AG09309 (cell line): ENCODE measurements around the gene DROSHA.

Experiments
- DNase-seq: peaks from one replicate; pipeline ENCODE4 v3.0.0-alpha.2; 2010; ENCODE audit warnings: low read depth
- H3K4me3 ChIP-seq: 2 replicates; pipeline ENCODE4 v1.5.1; 2011; ENCODE audit warnings: mild to moderate bottlenecking, low read depth, low read length, moderate library complexity; ENCODE audit not compliant: control insufficient read depth
- TF ChIP-seq, protein P1 (sequence below): IDR thresholded peaks from 2 replicates; pipeline ENCODE4 v1.5.1; 2011; ENCODE audit warnings: mild to moderate bottlenecking, low read depth, low read length, inconsistent platforms; ENCODE audit not compliant: insufficient read depth, control insufficient read depth; ENCODE audit errors: missing control alignments

The DROSHA gene

DNA sequence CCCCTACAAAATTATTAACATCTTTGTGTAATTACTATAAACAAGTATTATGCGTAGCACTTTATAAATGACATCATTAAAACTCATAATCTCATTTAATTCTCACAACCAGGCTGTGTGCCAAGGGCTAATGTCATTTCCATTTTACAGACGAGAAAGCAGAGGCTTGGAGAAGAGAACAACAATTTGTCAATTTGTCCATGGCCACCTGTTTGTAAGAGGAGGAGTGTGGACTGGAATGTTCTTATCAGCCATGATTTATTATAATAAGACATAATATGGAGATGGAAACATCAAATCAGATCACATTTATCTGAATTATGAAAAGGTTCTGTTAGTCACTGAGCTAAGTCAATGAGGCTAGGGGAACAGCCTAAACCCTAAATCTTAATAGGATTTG, 97.0 kb downstream of the DROSHA start:
- DNase-seq = no peak
- H3K4me3 ChIP-seq = no peak overlapping the region
- TF ChIP-seq, protein P1, sequence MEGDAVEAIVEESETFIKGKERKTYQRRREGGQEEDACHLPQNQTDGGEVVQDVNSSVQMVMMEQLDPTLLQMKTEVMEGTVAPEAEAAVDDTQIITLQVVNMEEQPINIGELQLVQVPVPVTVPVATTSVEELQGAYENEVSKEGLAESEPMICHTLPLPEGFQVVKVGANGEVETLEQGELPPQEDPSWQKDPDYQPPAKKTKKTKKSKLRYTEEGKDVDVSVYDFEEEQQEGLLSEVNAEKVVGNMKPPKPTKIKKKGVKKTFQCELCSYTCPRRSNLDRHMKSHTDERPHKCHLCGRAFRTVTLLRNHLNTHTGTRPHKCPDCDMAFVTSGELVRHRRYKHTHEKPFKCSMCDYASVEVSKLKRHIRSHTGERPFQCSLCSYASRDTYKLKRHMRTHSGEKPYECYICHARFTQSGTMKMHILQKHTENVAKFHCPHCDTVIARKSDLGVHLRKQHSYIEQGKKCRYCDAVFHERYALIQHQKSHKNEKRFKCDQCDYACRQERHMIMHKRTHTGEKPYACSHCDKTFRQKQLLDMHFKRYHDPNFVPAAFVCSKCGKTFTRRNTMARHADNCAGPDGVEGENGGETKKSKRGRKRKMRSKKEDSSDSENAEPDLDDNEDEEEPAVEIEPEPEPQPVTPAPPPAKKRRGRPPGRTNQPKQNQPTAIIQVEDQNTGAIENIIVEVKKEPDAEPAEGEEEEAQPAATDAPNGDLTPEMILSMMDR = no peak

DNA sequence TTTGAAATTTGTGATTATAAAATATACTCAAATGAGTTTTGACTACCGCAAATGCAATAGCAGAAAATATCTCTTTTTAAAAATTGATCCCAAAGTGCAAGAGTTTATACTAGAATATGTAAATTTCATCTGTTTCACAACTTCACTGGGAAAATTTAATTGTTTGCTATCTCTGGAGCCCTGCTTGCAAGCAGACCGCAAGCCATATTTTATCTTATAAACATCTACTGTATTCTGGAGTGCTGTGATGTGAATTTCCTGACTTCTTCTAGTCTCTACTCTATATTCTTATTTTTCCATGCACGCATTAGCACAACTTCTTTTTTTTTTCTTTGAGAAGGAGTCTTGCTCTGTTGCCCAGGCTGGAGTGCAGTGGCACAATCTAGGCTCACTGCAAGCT, 98.7 kb downstream of the DROSHA start:
- TF ChIP-seq, protein P1 = no peak
- no peak for DNase-seq
- H3K4me3 ChIP-seq = no peak overlapping the region

DNA sequence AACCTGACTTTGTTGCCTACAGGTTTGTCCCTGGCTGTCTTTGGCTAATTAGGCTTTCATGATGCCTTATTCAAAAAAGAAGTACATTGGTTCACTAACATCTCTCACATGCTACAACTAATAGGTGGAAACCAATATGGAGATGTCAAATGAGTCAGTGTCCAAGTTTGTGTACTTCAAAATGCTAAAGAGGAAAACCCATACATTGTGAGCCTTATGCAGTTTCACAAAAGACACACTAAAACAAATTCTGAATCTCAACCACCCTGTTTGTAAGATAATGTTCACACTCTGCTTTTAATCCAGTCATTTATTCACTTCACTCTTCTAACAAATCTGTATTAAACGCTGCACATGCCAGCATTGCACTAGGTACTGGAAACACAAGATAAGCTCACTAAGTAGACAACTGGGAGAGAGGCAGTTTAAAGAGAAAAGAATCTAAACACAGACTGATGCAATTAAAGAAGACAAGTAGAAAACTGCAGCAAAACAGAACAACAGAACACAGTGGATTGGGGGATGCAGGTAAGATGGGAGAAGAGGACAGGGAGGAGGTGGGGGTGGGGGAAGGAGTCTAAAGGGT, 104.1 kb downstream of the DROSHA start:
- no peak overlapping the region for H3K4me3 ChIP-seq
- no peak for DNase-seq
- TF ChIP-seq, protein P1 = no peak

DNA sequence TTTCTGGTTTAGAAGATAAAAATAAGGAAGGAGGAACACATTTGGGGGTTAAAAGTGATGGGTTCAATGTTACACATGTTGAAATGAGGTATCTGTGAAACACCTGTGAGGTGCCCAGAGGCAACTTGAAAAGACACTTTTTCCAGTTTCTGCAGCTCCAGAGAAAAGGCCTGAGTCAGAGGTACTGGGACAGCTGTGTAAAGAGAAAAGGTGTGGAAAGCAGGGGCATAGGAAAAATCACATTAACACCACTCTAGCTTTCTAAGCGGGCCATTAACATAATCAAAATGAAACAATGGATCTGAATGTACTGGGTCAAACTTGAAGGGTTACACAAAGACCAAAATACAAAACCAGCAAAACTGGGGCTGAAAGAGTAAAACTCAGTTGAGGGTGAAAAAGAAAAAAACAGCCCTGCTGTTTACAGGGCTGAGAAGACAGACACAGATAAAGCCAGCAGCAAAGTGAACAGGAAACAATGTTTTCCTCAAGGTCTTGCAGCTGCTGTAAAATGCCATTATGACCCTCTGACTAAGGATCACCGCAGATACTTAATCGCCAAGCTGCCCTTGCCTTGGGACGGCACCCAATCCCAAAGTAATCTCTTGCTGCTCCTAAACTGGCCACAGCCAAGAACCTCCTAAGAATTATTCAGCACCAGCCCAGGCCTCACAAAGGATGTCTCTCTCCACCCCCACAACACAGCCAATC, 104.7 kb downstream of the DROSHA start:
- no peak for DNase-seq
- TF ChIP-seq, protein P1 = no peak
- no peak overlapping the region for H3K4me3 ChIP-seq

DNA sequence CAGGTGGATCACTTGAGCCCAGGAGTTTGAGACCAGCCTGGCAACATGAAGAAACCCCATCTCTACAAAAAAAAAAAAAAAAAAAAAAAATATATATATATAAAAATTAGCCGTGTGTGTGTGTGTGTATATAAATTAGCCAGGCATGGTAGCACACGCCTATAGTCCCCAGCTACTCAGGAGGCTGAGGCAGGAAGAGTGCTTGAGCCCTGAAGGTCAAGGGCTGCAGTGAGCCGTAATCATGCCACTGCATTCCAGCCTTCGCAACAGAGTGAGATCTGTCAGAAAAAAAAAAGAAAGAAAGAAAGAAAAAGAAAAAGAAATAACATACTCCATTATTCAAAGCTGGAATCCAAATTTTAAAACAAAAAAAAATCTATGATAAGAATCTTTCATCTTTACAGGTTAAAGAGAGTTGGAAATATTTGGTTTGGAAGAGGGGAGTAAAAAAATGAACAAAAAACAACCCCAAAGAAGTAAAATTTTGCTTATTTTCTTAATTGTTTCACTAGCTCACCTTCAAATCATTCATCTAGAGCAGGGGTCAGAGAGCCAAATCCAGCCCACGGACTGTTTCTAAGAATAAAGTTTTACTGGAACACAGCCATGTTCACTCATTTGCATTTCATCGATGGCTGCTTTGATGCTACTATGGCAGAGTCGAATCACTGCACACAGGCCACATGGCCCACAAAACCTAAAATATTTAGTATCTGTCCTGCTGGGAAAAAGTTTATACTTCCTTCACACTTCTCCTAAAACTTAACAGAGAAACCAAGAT, 109.9 kb downstream of the DROSHA start:
- DNase-seq = no peak
- H3K4me3 ChIP-seq = no peak overlapping the region
- TF ChIP-seq, protein P1 = no peak

DNA sequence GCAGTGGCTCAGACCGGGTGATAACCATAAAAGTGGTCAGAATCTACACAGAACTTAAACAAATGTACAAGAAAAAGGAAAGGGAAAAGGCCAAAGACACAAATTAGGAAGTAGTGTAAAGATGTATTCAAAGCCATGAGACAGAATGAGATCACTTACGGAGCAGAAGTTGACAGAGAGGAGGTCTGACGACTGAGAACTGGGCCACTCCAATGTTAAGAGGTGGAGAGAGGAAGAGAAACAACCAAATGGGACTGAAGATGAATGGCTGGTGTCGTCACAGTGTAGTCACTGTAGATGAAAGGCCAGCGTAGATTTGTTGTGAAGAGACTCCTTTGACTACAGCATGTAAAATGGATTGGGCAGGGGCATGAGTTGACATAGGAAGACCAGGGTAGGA, 114.4 kb downstream of the DROSHA start:
- H3K4me3 ChIP-seq = no peak overlapping the region
- DNase-seq = no peak
- TF ChIP-seq, protein P1 = no peak
